GM21825 (cell line): ENCODE results near the gene DOCK9.

Experiments
- ATAC-seq: cut with Tn5 transposase; IDR thresholded peaks from one replicate; pipeline ENCODE4 v1.9.1; 2021; ENCODE audit warnings: mild to moderate bottlenecking, moderate library complexity; ENCODE audit not compliant: unreplicated experiment

The DOCK9 gene

DNA sequence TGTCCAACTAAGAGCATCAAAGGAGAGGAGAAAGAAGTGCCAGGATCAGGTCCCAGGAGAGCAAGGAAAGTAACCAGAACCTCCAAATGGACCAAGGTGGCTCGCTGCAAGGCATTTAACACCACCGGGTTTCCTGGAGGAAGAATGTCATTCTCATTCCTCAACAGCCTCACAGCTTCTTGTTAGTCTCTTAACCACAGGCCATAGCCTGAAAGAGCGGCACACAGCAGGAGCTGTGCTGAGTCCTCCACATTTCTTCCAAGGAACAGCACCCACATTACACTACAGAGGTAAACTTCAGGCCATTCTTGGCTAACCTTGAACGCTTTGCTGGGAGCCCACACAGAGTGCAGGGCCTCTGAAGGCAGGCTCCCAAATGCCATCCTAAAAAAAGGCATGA is 23.6 kb downstream of the DOCK9 start:
- ATAC-seq: no peak

DNA sequence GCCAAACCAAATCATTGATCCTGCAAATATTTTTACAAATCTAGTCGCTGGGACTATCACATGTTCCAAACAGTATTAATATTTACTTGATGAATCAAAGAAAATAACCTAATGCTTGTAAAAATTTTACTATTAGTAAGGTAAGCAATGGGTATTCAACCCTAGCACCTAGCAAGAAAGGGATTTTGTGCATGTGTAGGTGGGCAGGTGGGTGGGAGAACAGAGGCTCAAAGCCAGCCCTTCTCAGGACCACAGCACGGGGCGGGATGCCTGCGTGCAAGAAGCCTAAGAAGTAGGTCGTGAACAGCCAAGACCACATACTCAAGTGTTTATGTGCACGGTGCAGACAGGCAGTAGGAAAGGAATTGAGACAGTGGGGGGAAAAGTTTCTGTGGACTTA is 26.6 kb downstream of the DOCK9 start:
- ATAC-seq: no peak

DNA sequence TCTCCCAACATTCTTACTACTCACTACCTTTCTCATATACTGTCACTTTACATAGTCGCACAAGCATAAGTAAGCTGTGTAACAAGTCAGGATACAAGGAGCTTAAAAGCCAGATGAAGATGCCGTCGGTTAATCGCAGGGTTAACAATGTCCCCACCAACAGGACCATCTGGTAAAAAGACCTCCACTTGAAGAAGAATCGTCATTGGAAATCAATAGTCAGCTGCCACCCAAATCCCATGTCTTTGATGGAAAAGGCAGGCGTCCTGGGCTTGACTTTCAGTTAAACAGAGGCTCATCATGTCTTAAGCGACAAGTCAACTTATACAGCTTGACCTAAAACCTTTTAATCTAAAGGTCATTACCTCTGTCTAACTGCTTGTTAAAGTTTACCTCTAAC is 27.2 kb downstream of the DOCK9 start:
- ATAC-seq: no peak

DNA sequence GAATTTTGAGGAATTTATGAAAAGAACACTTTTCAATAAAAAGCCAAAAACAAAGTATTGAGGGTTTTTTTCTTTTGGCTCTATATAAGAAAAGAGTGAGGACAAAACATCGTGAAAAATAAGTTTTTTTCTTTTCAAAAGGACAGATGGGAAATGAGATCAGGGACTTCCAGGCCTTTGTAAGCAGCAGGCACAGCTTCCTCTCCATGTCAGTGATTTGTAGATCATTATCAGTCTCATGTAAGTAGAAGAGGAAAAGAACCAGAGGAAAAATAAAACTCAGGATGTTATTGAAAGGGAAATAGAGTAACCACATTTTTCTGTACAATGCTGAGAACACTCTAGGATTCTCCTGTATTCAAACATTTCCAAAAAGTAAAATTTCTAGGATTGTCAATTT is 29.9 kb downstream of the DOCK9 start:
- no peak for ATAC-seq

DNA sequence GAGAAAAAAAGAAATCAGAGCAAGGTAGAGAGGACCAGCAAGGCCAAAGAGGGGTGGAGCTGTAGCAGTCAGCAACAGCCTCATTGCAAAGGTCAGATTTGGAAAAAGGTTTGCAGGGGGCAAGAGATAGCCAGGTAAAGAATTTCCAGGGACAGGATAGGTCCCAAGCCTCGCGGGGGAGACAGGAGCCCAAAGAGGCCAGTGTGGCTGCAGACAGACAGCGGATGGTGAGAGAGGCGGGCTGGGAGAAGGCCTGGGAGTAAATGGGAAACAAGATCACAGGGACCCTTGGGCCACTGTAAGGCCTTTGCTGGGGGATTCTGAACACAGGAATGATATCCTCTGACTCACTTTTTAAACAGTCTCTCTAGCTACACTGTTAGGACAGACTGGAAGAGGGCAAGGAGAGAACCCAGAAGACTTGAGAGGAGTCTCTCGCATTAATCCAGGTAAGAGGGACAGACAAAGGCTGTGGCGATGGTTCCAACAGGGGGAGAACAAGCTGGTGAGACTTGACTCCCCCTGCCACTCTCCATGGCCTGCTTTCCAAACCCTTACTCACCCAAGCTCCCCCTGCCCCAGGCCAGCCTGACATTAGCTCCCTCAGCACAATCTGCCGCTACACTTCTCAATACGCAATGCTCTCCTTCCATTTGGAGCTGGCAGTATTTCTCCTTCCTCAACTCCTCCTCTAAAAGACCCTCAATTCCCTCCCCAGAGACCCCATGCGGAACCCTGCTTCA is 31.8 kb downstream of the DOCK9 start:
- no peak for ATAC-seq

DNA sequence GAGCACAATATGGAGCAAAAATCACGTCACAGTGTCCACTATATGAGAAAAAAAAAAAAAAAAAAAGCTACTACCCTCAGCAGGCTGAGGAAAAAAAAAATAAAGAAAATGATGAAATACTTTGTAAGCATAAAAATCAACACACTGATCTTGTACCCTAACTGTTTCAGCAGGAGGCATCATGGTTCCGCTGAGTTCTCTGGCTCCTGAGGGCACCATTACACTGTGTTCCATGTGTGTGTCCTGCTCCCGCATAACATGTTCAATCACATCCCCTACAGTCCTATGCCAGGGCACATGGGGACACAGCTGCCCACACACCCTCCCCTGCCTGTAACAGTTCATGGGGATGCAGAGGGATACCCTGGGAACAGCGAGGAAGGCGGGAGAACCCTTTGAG is 33.5 kb downstream of the DOCK9 start:
- ATAC-seq: no peak

DNA sequence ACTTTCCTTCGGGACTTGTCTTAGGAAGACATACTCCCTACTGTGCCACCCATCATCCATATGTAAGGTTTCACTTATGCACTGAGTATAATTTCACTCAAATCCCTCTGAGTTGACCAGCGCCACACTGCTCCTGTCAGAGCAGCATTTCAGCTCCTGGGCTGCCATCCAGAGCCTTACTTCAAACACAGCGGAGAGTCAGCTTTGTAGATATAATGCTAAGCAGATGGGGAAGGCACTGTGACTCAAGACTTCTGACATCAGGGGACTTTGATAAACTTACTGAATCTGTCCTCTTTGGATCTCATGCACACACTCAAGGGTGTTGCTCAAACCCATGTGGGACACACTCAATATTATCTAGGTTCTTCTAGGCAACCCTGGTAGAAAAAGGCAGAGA is 34.9 kb downstream of the DOCK9 start:
- no peak for ATAC-seq

DNA sequence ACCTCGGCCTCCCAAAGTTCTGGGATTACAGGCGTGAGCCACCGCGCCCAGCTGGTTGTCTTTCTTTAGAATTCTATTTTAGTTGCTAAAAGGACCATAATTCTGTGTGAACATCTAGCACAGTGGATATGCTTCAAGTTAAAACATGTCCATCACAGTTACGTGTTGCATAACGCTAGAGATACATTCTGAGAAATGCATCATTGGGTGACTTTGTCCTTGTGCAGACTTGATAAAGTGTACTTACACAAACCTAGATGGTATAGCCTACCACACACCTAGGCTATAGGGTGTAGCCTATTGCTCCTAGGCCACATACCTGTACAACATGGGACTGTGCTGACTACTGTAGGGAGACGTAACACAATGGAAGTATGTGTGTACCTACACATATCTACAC is 35.4 kb downstream of the DOCK9 start:
- no peak for ATAC-seq

DNA sequence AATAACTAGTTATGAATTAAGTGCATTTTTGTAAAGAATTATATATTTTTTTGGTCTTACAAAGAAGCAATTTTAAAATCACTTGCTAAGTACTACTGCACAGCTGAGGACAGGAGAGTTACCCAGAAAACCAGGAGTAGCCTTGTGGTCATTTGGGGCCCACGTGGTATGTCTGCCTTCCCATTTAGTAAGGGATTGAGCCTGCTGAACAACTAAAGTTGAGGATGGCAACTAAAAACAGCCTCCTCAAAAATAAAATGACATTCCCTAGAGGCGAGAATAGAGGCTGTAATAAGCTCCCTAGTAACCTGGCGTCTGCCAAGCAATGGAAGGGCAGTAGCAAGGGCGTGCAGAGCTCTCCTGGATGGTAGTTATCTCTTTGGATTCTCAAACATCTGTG is 36.3 kb downstream of the DOCK9 start:
- no peak for ATAC-seq

DNA sequence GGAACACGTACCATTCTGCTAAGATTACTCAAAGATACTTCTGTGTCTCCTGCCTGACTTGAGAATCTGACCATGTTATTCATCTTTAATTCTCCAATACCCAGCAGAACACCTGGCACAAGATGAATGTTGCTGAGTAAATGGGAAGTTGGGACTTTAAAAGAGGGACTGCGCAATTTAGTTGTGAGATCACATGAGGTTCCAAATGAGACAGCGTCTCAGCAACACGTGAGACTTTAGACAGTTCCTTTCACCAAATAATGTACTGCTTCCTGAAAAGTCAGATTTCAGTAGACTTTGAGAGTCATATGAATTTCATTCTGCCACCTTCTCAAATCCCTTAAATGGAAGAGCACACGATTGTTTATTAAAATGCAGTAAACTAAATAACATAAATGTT is 36.7 kb downstream of the DOCK9 start:
- no peak for ATAC-seq

DNA sequence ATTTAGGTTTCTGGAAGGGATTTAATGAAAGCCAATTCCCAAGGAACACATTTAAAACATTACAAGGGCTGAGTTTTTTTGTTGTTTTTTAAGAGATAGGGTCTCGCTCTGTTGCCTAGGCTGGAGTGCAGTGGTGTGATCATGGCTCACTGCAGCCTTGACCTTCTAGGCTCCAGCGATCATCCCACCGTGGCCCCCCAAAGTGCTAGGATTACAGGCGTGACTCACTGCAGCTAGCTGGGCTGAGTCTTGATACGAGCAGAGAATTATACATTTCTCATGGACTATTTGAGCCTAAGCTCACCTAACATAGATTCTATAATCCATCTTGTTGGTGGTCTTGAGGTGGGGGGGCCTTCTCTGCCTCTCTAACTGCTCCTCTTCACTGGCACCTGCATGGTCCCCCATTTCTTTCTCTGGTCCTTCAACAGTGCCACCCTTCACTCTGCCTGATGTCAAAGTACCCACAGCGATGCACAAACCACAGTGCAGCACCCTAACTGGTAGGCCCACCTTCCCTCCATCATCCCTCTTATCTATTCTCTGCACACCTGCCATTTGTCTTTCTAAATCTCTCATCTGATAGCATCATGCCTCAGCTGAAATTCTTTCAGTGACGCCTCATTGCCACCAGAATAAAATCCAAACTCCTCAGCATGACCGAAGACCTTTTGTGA is 37.4 kb downstream of the DOCK9 start:
- no peak for ATAC-seq

DNA sequence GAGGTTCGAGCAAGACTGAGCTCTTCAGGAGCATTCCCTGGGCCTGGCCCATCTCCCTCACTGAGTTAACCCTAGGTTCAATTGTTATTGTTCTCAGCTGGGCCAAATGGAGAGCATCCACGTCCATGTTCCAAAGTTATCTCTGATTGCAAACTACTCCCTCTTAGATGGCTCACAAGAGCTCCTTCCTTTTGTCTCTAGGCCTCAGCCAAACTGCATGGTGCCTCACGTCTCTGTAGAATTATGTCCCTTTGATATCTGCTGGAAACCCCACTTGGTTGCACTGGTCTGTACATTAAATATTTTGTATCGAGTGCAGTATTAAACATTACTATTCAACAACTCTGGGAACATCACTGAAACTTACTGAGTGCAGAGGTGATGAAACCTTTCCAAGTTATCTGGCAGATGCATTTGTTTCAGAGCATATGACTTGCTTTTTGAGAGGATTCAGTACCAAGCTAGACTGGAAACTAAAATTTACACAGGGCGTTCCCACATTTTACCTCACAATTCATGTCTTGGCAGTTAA is 38.1 kb downstream of the DOCK9 start:
- no peak for ATAC-seq

DNA sequence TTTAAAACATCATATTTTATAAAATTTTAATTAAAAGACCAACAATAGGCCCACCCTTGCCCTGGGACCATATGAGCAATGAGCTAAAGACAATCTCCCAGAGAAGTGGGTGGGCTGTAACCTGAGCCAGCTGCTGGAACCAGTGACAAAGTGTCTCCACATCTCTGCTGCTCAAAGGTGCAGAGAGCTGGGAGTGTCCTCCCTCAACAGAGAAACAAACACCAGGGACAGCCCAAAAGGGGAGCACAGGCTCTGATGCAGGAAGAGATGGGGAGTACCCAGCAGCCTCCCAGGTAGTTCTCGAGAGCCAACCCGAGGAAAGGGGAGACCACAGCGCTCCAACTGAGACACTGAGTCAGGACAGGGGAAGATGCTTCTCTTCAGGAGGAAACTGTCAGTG is 39.1 kb downstream of the DOCK9 start:
- no peak for ATAC-seq

DNA sequence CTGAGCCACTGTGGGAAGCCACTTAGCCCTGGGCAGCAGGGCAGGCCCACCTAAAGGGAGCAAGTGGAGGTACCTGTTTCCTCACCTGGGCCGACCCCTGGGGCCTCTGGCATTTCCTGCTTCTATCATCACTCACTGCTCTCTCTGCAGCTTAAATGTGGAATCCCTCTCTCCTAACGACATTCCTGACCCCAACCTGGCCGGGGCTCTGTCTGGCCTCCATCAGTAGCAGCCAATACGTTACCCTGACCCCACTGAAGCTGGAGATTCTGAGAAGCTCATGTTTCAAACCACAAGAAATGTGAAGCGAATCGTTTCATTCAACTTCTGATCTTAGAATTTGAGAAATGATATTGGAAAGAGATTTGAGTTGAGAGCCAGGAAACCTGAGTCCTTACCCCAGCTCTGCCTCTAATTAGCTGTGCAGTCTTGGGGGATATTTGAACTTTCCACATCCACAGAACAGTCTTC is 39.9 kb downstream of the DOCK9 start:
- no peak for ATAC-seq

DNA sequence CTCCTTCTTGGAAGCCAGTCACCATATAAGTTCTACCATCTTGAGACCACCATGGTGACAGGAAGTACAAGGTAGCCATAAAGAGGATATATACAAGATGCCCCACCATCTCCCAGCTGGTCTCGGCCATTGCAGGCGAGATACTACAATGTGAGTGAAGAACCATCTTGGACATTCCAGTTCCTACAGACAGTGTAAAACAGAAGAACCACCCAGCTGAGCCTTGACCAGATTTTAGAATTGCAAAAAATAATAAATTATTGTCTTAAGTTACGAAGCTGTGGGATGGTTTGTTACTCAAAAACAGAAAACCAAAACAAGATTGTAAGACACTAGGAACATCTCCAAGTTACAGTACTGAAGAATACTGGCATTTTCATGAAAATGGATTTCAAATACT is 43.6 kb downstream of the DOCK9 start:
- no peak for ATAC-seq

DNA sequence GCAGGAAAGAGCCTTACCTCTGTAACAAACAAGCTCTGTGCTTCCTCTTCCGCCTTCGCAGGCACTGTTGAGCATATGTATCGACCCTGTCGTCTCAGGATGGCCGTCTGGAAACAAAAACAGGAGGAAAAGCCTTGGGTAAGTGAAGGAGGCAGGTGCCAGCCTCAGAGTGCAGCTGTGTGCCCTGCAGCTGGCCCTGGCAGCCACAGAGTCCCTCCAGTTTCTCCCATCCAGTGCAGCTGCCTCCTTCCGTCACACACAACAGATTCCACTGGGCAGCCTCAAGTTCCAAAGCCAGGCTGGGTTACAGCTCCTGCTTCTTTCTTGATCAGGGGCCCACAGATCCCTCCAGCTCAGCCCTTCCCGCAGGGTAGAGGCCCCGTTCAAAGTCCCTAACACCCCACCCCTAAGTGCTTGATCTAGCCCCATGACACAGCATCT is 47.7 kb downstream of the DOCK9 start:
- ATAC-seq: no peak

DNA sequence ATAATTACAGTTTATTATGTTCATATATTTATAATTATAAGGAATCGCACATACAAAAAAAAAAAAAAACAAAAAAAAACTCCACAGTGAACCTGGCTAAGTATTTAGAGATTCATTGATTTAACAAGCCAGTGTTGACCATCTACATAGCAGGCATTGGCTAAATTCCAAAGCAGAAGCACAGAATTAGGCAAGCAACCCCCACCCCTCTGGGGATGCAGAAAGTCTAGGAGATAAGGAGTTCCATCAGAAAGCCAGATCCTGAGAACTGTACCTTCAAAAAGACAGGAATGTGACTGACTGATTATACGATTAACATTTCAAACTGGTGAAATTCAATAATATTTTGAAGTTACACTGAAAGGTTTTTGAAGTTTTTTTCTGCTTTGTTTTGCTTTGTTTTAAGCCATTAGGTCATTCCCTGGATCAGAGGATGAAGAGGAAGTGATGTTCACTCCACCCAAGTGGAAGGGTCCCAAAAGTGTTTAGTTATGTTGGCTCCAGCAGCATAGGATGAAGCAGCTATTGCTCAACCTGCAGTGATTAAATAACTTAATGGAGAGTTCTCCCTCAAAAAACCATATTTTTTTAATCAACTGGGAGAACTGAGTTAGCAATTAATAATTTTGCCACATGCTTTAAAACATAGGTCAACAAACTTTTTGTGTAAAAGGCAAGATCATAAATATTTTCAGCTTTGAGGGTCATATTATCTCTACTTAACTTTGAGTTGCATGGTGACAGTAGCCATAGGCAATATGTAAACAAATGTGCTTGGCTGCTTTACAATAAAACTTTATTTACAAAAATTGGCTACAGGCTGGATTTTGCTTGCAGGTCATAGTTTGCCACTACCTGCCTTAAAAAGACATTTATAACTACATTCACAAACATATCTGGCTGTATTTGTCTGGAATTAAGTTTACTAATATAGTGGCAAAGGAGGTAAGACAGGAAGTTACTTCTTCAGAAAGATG is 49.6 kb downstream of the DOCK9 start:
- ATAC-seq: no peak

DNA sequence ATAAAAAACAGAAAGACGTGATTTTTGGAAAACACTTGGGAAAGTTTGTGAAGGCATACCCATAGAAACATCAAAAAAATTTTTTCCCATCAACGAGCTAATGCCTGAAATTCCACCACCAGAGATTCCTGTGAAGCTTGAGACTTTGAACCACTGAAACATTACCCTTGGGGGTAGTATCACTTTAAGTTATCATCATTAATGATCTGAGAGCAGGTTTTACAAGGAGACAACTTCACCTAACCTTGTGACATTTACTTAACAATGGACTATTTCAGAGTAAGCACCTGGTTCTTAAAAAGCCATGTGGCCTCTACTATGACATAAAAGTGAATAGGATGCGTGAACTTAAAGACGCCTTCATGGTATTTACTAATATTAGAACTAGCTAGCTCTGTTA is 51.9 kb downstream of the DOCK9 start:
- no peak for ATAC-seq

DNA sequence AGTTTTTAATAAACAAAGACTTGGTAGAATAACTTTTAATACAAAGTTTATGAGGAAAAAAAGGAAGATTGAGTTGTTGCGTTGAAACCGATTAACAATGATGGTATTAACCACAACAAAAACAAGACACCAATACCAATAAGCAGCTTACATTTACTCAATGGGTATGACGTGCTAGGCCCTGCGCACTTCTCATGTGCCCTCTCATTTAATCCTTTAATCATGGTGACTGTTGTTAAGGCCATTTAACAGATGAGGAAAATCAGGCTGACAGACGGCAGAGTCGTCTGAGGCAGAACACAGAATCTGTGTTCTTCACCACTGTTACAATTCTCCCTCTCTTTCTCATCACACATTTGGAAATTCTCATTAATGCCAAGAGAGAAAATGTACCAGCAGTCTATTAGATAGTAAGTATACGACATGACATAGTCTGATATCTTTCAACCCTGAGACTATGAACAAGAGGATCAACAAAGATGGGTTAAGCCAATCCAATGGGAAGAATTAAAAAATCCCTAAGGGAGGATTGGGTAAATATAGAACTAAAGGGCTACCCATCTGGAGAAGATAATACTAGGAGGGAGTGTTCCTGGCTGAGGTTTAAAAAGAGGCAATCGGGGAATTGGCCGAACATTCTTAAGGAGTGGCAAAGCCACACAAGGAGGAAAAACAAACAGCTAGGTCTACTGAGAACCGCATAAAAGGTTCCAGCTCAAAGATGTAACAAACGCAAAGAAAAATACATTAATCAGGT is 54.0 kb downstream of the DOCK9 start:
- no peak for ATAC-seq

DNA sequence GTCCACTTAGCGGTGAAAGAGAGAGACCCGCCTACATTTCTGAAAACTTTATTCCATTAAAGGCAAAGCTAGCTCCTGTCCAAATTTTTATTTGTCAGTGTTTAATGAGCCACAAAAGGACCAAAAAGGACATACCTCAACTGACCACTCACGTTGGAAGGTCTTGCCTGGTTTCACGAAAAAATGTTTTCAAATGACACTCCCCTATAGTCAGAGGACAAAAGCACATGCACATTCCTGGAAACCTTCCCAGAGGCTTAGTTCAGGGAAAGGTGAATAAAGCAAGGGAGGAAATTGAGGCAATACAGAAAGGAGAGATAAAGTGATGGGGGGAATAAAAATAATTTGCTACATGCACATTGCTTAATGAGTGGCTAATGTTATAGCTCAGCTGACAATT is 55.6 kb downstream of the DOCK9 start:
- ATAC-seq: no peak
